Esophagus squamous epithelium (tissue), 5 donors: ENCODE measurements around the gene ASCL4. TPM values are rescaled to one million over a fixed set of nuclear protein-coding genes. Genes with fewer than 3 reads are reported as not detected.

ENCODE experiments used
- DNase-seq: peaks from one replicate; lab custom pipeline; 2025; lab: John Stamatoyannopoulos, UW
- H3K27ac ChIP-seq, 4 donors: fragments of 200-600 bp; sonication (generic); one replicate each; pipeline ENCODE4 v1.5.1; 2016 to 2019; ENCODE audit warnings: mild to moderate bottlenecking in 1 of 4
- H3K27me3 ChIP-seq, 4 donors: fragments of 200-600 bp; sonication (generic); 1 replicate in 3 of 4; 2 replicates in 1 of 4; pipeline versions ENCODE4 v1.5.1 to v1.6.0; 2017 to 2021; ENCODE audit warnings: antibody characterized with exemption in 1 of 4
- H3K36me3 ChIP-seq, 3 donors: fragments of 200-600 bp; sonication (generic); one replicate each; pipeline ENCODE4 v1.5.1; 2016 to 2019
- H3K4me1 ChIP-seq, 3 donors: fragments of 200-600 bp; sonication (generic); one replicate each; pipeline ENCODE4 v1.5.1; 2017 to 2019
- H3K4me3 ChIP-seq, 4 donors: fragments of 200-600 bp; sonication (generic); 1 replicate in 3 of 4; 2 replicates in 1 of 4; pipeline ENCODE4 v1.5.1; 2016 to 2019; ENCODE audit warnings: mild to moderate bottlenecking in 2 of 4, moderate library complexity in 1 of 4
- H3K9me3 ChIP-seq, 3 donors: fragments of 200-600 bp; sonication (generic); one replicate each; pipeline ENCODE4 v1.5.1; 2016 to 2019
- POLR2A ChIP-seq, 4 donors: fragments of 450-650 bp; IDR thresholded peaks; one replicate each; pipeline ENCODE4 v1.6.1; 2017; ENCODE audit warnings: antibody characterized with exemption in 4 of 4, mild to moderate bottlenecking in 4 of 4, moderate library complexity in 3 of 4
- WGBS, 2 donors: methylation state at CpG; one replicate each; pipeline ENCODE4 v1.1.5; 2018; 5-methylcytosine and 5-hydroxymethylcytosine counted together
- intact Hi-C: fragments of 100-400 bp; cut with DNase I; formaldehyde crosslinking; loops from one replicate; pipeline ENCODE4 v1.15.0; 2022
- total RNA-seq, 4 donors: library from RNA; depleted of rRNA; stranded (reverse); fragments of >200 nt; gene quantifications; one replicate each; pipeline ENCODE4 v1.1.0, GENCODE V29; 2016
- TF ChIP-seq, protein P1 (sequence below), 6 experiments: fragments of 450-650 bp in 4 of 6; fragments of 200-600 bp in 2 of 6; sonication (generic) in 2 of 6; IDR thresholded peaks; one replicate each; pipeline ENCODE4 v1.5.1; 2016 to 2019; ENCODE audit warnings: antibody characterized with exemption in 6 of 6, mild to moderate bottlenecking in 4 of 6, moderate library complexity in 4 of 6
- donor health status: DM: yes; HTN: yes; CAD: no.

The ASCL4 gene
- total RNA-seq, 4 donors from 2014 or later, result 0.19 TPM; not detected in 3

DNA sequence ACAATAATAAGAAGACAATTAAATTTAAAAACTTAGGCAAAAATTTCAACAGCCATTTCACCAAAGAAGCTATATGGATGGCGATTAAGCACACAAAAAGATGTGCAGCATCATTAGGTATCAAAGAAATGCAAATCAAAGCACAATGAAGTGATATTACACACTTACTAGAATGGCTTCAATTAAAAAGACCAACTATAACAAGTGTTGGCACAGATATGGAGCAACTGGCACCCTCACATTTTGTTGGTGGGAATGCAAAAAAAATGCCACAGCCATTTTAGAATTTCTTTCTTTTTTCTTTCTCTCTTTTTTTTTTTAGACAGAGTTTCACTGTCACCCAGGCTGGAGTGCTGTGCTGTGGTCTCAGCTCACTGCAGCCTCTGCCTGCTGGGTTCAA is 11.6 kb upstream of the ASCL4 start:
- Histone ChIP-seq H3K4me1 (peaks cover 17 to 31% (median 23%) of the 10 kb centered on the region in 3 donors), H3K27me3 (no peaks in the 10 kb centered on the region), H3K36me3 (peaks cover 0 to 4% (median 0%) of the 10 kb centered on the region in 3 donors), H3K27ac (no peak overlapping the region), H3K9me3 (no peaks in the 10 kb centered on the region), H3K4me3 (no peak overlapping the region)
- 88 to 93% methylated on average over 1 of the region's 1 CpG for WGBS, 2 donors
- no peak for TF ChIP-seq POLR2A (IDR thresholded peaks at IDR 0.05)
- TF ChIP-seq, protein P1, sequence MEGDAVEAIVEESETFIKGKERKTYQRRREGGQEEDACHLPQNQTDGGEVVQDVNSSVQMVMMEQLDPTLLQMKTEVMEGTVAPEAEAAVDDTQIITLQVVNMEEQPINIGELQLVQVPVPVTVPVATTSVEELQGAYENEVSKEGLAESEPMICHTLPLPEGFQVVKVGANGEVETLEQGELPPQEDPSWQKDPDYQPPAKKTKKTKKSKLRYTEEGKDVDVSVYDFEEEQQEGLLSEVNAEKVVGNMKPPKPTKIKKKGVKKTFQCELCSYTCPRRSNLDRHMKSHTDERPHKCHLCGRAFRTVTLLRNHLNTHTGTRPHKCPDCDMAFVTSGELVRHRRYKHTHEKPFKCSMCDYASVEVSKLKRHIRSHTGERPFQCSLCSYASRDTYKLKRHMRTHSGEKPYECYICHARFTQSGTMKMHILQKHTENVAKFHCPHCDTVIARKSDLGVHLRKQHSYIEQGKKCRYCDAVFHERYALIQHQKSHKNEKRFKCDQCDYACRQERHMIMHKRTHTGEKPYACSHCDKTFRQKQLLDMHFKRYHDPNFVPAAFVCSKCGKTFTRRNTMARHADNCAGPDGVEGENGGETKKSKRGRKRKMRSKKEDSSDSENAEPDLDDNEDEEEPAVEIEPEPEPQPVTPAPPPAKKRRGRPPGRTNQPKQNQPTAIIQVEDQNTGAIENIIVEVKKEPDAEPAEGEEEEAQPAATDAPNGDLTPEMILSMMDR (IDR thresholded peaks at IDR 0.05), result no peak
- DNase-seq, result no peak
- intact Hi-C loops, result loop anchor here (5.0 kb wide), 1 partner anchor 119 kb away; no protein-coding TSS in a partner anchor

DNA sequence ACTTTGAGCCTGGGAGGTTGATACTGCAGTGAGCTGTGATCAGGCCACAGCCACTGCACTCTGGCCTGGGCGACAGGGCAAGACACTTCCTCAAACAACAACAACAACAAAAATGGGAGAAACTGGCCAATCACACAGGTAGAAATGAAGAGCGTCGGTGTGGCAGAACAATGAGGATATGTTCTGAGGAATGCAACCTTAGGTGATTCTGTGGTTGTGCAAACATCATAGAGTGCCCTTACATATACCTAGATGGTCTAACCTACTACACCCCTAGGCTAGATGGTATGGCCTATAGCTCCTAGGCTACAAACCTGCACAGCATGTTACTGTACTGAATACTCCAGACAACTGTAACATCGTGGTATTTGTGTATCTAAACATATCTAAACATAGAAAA is 9.9 kb upstream of the ASCL4 start:
- 73 to 80% methylated on average over 4 of the region's 4 CpGs for WGBS, 2 donors
- Histone ChIP-seq H3K4me3 (no peak overlapping the region), H3K9me3 (no peaks in the 10 kb centered on the region), H3K4me1 (peaks cover 7 to 14% (median 14%) of the 10 kb centered on the region in 3 donors), H3K27ac (no peak overlapping the region), H3K36me3 (no peaks in the 10 kb centered on the region), H3K27me3 (no peaks in the 10 kb centered on the region)
- intact Hi-C loops, result loop anchor here (5.0 kb wide), 1 partner anchor 118 kb away; no protein-coding TSS in a partner anchor
- TF ChIP-seq POLR2A (IDR thresholded peaks at IDR 0.05), result no peak
- TF ChIP-seq, protein P1 (IDR thresholded peaks at IDR 0.05), result no peak
- DNase-seq, result no peak

DNA sequence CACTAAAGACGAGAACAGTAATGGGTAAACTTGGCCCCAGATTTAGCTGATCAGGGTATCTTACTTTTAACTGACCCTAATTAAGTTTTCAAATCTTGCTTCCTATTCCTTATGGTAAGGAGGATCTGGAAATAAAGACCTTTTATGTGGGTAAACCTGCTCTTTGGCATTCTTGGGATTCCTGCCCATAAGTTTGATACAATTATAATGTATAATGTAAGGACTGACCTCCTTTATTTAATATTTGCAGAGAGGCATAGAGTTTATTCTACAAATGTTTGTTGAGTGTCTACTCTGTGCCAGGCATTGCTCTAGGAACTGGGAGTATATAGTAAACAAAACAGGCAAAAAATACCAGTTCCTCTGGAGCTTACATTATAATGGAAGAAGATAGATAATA is 9.2 kb upstream of the ASCL4 start:
- 79 to 88% methylated on average over 1 of the region's 1 CpG for WGBS, 2 donors
- TF ChIP-seq, protein P1 (IDR thresholded peaks at IDR 0.05), result no peak
- Histone ChIP-seq H3K4me1 (peaks cover 2 to 7% (median 7%) of the 10 kb centered on the region in 3 donors), H3K9me3 (no peaks in the 10 kb centered on the region), H3K27ac (no peak overlapping the region), H3K4me3 (no peak overlapping the region), H3K27me3 (no peaks in the 10 kb centered on the region), H3K36me3 (no peaks in the 10 kb centered on the region)
- intact Hi-C loops, result no loop called here
- no peak for DNase-seq

DNA sequence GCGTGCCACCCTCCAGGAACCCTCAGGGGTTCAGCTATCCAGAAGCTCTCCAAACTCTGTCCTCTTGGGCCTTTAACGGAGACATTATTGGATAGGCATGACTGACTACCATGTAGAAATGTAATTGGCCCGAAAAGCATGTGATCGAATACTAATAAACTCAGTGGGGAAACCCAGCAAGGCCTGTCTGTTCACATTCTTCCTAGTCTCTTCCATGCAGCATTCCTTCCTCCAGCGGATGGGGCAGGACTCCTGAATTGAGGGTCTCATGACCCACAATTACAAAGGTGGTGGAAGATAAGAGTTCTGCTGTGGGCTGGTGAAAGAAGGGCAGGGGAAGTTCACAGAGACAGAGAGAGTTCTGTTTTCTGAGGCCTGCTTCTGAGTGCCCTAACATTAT is 7.0 kb upstream of the ASCL4 start:
- no peaks in the 10 kb centered on the region for H3K9me3 ChIP-seq
- no peak overlapping the region for H3K4me3 ChIP-seq
- TF ChIP-seq, protein P1 (IDR thresholded peaks at IDR 0.05), result no peak
- peaks cover 0 to 4% (median 0%) of the 10 kb centered on the region in 4 donors for H3K27me3 ChIP-seq
- no peaks in the 10 kb centered on the region for H3K4me1 ChIP-seq
- intact Hi-C loops, result no loop called here
- 87 to 90% methylated on average over 5 of the region's 5 CpGs for WGBS, 2 donors
- DNase-seq, result no peak
- no peak overlapping the region for H3K27ac ChIP-seq
- no peaks in the 10 kb centered on the region for H3K36me3 ChIP-seq

DNA sequence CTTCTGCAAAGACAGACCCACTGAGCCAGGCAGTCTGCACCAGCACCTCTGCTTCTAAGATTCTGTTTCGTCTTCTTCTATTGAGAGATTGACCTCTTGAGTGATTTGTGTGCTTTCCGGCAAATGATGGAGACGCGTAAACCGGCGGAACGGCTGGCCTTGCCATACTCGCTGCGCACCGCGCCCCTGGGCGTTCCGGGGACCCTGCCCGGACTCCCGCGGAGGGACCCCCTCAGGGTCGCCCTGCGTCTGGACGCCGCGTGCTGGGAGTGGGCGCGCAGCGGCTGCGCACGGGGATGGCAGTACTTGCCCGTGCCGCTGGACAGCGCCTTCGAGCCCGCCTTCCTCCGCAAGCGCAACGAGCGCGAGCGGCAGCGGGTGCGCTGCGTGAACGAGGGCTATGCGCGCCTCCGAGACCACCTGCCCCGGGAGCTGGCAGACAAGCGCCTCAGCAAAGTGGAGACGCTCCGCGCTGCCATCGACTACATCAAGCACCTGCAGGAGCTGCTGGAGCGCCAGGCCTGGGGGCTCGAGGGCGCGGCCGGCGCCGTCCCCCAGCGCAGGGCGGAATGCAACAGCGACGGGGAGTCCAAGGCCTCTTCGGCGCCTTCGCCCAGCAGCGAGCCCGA is 703 bp downstream of the ASCL4 start:
- Histone ChIP-seq H3K27me3 (peaks cover 0 to 67% (median 6%) of the 10 kb centered on the region in 4 donors), H3K9me3 (no peaks in the 10 kb centered on the region), H3K4me3 (peak overlapping the region in 2 of 4 donors; percentile 32 to 52), H3K4me1 (peaks cover 8 to 47% (median 12%) of the 10 kb centered on the region in 3 donors), H3K36me3 (no peaks in the 10 kb centered on the region), H3K27ac (no peak overlapping the region)
- intact Hi-C loops, result no loop called here
- no peak for TF ChIP-seq POLR2A (IDR thresholded peaks at IDR 0.05)
- TF ChIP-seq, protein P1 (IDR thresholded peaks at IDR 0.05), result no peak
- DNase-seq, result no peak
- WGBS, 2 donors, result 4 to 39% methylated on average over 3 to 16 of the region's 66 CpGs
